ENCODE measurements around the gene EPHA3.

DNA sequence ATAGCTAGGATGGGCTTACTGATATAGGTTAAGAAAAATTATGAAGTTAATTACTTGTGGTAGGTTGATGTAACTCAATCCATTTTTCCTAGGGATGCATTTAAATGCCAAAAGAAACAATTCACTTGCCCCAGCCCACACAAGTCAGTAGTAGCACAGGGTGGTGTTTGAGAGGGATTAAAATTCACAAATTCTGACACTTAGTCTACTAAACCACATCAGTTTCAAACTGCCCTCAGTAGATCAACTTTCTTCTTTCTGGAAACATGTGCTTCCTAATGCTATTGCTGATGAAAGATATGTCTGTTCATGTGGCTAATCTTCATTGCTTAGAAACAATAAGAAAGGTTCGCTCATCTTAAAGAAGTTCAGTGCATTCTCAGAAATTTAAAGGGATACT is 160.6 kb downstream of the EPHA3 start:
- TF ChIP-seq, protein P1, sequence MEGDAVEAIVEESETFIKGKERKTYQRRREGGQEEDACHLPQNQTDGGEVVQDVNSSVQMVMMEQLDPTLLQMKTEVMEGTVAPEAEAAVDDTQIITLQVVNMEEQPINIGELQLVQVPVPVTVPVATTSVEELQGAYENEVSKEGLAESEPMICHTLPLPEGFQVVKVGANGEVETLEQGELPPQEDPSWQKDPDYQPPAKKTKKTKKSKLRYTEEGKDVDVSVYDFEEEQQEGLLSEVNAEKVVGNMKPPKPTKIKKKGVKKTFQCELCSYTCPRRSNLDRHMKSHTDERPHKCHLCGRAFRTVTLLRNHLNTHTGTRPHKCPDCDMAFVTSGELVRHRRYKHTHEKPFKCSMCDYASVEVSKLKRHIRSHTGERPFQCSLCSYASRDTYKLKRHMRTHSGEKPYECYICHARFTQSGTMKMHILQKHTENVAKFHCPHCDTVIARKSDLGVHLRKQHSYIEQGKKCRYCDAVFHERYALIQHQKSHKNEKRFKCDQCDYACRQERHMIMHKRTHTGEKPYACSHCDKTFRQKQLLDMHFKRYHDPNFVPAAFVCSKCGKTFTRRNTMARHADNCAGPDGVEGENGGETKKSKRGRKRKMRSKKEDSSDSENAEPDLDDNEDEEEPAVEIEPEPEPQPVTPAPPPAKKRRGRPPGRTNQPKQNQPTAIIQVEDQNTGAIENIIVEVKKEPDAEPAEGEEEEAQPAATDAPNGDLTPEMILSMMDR (IDR thresholded peaks at IDR 0.05): no peak
- no peak for TF ChIP-seq POLR2A (IDR thresholded peaks at IDR 0.05)

Data from stomach (tissue), 4 donors.